PC-3 (cell line): ENCODE data around the gene LRRC61.

ENCODE experiments used
- EZH2 ChIP-seq: fragments of 300-600 bp; sonication (generic); IDR thresholded peaks from one replicate; pipeline ENCODE4 v1.6.1; 2017; ENCODE audit warnings: antibody characterized with exemption, mild to moderate bottlenecking, low read length; ENCODE audit not compliant: unreplicated experiment
- TF ChIP-seq, protein P1 (sequence below): fragments of 300-600 bp; sonication (generic); conservative IDR thresholded peaks from 2 replicates; pipeline ENCODE4 v1.5.1; 2017; ENCODE audit warnings: antibody characterized with exemption, low read depth, mild to moderate bottlenecking, low read length

DNA sequence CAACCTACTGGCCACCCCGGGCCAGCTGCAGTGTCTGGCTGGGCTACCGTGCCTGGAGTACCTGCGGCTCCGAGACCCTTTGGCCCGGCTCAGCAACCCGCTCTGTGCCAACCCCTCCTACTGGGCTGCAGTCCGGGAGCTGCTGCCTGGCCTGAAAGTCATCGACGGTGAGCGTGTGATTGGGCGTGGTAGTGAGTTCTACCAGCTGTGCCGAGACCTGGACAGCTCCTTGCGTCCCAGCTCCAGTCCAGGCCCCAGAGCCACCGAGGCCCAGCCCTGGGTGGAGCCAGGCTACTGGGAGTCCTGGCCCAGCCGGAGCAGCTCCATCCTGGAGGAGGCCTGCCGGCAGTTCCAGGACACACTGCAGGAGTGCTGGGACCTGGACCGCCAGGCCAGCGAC is 14.0 kb downstream of the LRRC61 start:
- TF ChIP-seq EZH2, result no peak
- TF ChIP-seq, protein P1, sequence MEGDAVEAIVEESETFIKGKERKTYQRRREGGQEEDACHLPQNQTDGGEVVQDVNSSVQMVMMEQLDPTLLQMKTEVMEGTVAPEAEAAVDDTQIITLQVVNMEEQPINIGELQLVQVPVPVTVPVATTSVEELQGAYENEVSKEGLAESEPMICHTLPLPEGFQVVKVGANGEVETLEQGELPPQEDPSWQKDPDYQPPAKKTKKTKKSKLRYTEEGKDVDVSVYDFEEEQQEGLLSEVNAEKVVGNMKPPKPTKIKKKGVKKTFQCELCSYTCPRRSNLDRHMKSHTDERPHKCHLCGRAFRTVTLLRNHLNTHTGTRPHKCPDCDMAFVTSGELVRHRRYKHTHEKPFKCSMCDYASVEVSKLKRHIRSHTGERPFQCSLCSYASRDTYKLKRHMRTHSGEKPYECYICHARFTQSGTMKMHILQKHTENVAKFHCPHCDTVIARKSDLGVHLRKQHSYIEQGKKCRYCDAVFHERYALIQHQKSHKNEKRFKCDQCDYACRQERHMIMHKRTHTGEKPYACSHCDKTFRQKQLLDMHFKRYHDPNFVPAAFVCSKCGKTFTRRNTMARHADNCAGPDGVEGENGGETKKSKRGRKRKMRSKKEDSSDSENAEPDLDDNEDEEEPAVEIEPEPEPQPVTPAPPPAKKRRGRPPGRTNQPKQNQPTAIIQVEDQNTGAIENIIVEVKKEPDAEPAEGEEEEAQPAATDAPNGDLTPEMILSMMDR, result no peak
